ENCODE results near the gene PLCD3. TPM values are rescaled to one million over a fixed set of nuclear protein-coding genes. Genes with fewer than 3 reads are reported as not detected.

The PLCD3 gene
- total RNA-seq, 1 donor from 2014 or later: 37.0 TPM

DNA sequence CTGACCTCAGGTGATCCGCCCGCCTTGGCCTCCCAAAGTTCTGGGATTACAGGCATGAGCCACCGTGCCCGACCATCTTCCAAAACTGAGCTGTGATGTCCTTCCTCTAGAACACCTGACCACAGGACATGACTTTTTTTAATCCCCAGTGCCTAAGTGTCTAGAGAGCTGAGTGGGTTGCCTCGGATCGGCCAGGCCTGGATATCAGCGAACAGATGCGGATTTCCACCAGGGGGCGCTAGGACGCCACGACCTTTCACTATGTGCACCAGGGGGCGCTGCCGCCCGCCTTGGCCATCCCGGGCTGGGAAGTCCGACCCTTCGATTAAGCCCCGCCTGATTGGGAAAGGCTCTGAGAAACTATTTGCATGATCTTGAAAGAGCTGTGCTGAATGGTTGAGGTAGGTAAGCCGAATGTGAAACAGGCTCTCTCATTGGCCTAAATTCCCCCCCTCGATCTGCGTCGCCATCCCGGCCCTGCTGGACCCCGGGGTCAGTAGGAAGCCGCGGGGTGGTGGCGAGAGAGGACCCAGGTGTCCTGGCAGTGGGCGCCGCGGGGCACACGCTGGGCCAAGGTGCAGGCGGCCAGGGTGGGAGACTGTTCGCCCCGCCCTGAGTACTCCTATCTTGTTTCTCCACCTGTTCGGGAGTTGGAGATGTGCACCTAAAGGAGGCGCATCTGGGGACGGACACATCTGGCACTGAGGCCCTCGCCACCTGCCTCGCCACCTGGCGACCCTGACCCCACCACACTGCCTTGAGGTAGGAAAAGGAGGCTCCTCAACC lies 3.1 kb upstream of the PLCD3 start, which contains the start of gene ACBD4:
TSS of gene ACBD4 (plus strand) at position 496 of the 786 bp plus-strand sequence. CDS start 458 bp downstream, outside the sequence.
- H3K27ac ChIP-seq: peak within 1 kb of the TSS; percentile 86
- DNase-seq: peak; percentile 97
- TF ChIP-seq, protein P1, sequence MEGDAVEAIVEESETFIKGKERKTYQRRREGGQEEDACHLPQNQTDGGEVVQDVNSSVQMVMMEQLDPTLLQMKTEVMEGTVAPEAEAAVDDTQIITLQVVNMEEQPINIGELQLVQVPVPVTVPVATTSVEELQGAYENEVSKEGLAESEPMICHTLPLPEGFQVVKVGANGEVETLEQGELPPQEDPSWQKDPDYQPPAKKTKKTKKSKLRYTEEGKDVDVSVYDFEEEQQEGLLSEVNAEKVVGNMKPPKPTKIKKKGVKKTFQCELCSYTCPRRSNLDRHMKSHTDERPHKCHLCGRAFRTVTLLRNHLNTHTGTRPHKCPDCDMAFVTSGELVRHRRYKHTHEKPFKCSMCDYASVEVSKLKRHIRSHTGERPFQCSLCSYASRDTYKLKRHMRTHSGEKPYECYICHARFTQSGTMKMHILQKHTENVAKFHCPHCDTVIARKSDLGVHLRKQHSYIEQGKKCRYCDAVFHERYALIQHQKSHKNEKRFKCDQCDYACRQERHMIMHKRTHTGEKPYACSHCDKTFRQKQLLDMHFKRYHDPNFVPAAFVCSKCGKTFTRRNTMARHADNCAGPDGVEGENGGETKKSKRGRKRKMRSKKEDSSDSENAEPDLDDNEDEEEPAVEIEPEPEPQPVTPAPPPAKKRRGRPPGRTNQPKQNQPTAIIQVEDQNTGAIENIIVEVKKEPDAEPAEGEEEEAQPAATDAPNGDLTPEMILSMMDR (IDR thresholded peaks at IDR 0.05): peak; percentile 99
- peak within 1 kb of the TSS; percentile 89 for H3K4me3 ChIP-seq
- H3K27me3 ChIP-seq: no peaks in the 10 kb centered on the region
- no peaks in the 10 kb centered on the region for H3K36me3 ChIP-seq
- peak; percentile 90 for ATAC-seq
- intact Hi-C loops (cut with DNase I): loop anchor here (5.0 kb wide), 1 partner anchor 62 kb away; no protein-coding TSS in a partner anchor
- no peaks in the 10 kb centered on the region for H3K9me3 ChIP-seq
- H3K4me1 ChIP-seq: peaks cover 21% of the 10 kb centered on the region

DNA sequence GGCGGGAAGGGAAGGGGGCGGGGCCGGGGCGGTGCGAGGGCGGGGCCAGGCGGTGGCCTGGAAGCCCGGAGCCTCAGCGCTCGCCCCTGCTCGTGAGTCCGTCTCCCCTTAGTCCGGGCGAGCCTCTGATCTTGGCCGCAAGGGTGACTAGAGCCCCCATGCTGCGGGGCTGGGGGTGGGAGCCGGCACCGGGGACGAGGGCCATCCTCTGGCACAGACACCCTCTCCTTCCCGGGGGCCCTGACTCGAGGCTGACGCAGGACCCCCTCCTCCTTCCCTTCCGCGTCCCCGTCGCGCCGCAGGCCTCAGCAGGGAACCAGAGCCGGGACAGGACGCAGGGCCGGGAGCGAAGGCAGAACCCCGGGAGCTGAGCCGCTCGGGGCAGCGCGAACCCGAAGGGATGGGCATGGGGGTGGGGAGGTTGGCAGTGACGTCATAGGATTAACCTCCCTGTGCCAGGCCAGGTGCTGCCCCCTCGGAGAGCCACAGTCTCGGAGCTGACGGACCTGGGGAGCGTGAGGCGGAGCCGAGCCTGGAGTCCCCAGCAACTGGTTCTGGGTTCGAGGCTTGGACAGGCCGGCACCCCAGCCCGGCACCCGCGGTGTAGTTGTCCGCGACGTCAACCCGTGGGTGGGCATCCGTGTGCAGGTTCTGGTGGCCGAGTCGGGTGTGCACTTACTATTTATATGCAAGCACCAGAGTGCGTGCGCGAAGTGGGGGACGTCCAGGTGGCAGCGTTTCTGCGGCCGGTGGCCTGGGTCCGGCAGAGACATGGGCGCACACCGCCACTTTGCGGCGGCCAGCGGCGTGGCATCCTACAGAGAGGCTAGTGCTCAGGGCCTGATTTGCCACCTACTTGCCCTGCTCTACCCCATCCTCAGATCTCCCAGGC lies 503 bp upstream of the PLCD3 start:
- Histone ChIP-seq H3K4me1 (peaks cover 39% of the 10 kb centered on the region), H3K27me3 (no peaks in the 10 kb centered on the region), H3K36me3 (no peaks in the 10 kb centered on the region), H3K27ac (peak overlapping the region; percentile 92), H3K9me3 (no peaks in the 10 kb centered on the region), H3K4me3 (peak overlapping the region; percentile 79)
- ATAC-seq: peak; percentile 75
- intact Hi-C loops (cut with DNase I): no loop called here
- TF ChIP-seq, protein P1 (IDR thresholded peaks at IDR 0.05): peak; percentile 77
- DNase-seq: peak; percentile 91

DNA sequence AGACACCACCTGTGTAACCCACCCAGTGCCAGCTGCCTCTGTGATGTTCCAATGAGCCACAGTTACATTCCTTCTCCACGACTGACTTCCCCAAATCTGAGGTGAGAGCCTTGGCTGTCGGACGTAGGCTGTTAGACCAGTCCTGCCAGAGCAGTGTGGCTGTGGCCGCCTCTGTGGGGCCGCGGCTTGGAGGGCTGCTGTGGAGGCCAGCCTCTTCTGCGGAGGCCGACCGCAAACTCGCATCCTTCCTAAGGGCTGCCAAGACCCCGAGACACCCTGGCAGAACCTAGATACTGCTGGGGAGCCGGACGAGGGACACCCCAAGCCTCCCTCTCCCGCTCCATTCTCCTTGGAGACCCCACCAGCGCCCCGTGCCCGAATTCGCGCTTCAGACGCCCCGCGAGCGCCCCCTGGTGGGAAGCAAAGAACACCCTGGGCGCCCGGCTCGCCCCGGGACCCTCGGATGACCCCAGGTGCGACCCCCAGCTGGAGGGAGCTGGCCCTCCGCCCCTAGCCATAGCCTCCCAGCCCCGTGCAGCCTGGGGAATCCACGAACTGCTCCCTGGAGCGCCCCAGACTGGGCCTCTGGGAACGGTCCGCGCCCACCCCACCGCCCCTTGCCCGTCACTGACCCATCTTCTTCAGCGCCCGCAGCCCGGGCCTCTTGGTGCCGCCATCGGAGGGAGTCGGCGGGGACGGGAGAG lies 547 bp downstream of the PLCD3 start:
- intact Hi-C loops (cut with DNase I): no loop called here
- Histone ChIP-seq H3K27ac (peak overlapping the region; percentile 92), H3K4me1 (peaks cover 47% of the 10 kb centered on the region)

DNA sequence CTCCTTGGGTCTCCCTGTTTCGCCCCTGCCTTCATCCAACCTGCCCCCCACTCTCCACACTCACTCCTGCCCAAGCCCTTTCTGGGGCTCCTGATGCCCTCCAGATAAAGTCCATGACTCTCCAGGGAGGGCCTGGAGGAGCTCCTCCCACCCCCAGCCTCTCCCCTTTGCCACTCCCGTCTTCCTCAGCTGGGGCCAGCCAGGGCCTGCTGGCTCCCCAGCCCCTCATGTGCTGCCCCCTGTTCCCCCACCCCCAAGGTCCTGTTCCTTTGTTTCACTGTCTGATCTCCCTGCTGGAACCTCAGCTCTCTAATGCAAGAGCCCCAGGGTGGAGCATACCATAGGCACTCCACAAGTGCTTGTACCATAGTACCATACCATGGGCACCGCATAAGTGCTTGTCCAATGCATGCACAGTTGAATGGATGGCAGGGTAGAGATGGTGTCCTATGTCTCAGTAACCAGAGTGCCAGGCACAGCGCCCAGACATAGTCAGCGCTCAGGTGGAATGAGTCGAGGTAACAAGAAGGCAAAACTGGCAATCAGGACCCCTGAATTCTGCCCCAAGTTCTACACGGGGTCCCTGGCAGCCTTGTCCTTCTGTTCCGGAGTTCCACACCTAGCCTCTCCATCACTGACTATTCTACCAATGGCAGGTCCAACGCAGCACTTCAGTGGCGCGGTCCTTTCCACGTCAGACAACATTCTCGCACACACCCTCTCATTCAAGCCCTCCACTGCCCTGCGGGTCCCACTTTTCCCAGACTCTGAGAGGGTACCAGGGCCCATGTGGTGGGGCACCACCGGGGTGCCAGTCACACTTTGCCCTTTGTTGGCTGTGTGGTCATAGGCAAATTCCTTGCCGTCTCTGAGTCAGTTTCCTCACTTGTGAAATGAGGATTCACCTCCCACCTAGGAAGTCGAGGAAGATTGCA lies 1.4 kb downstream of the PLCD3 start:
- Histone ChIP-seq H3K27me3 (no peaks in the 10 kb centered on the region), H3K4me1 (peaks cover 41% of the 10 kb centered on the region), H3K36me3 (no peaks in the 10 kb centered on the region), H3K9me3 (no peaks in the 10 kb centered on the region), H3K27ac (peak overlapping the region; percentile 17), H3K4me3 (peak overlapping the region; percentile 79)
- intact Hi-C loops (cut with DNase I): no loop called here
- DNase-seq: peak; percentile 58
- TF ChIP-seq, protein P1 (IDR thresholded peaks at IDR 0.05): no peak
- no peak for ATAC-seq

More for the DNA sequence above, 547 bp downstream of the PLCD3 start:
- DNase-seq (peak; percentile 80), ATAC-seq (no peak)
- Histone ChIP-seq H3K9me3 (no peaks in the 10 kb centered on the region), H3K4me3 (peak overlapping the region; percentile 79), H3K36me3 (no peaks in the 10 kb centered on the region), H3K27me3 (no peaks in the 10 kb centered on the region)
- TF ChIP-seq, protein P1 (IDR thresholded peaks at IDR 0.05): peak; percentile 90
